WERI-Rb-1 (cell line): ENCODE data around the gene NDUFA6.

Source experiments
- DNase-seq: peaks from one replicate; pipeline ENCODE4 v3.0.0-alpha.2; 2020
- H3K27ac ChIP-seq: fragments of 250-450 bp; sonication (Bioruptor Pico); 2 replicates; pipeline ENCODE4 v1.5.1; 2020; ENCODE audit warnings: mild to moderate bottlenecking, moderate library complexity
- H3K27me3 ChIP-seq: fragments of 250-450 bp; sonication (Bioruptor Pico); 2 replicates; pipeline ENCODE4 v1.5.1; 2021; ENCODE audit warnings: mild to moderate bottlenecking, low read depth, moderate library complexity; ENCODE audit not compliant: insufficient read depth, severe bottlenecking
- H3K36me3 ChIP-seq: fragments of 250-450 bp; sonication (Bioruptor Pico); 2 replicates; pipeline ENCODE4 v1.5.1; 2020; ENCODE audit warnings: mild to moderate bottlenecking, moderate library complexity
- H3K4me3 ChIP-seq: 2 replicates; pipeline ENCODE4 v1.5.1; 2011; ENCODE audit warnings: low read depth, mild to moderate bottlenecking, control low read depth, low read length
- H3K9me3 ChIP-seq: fragments of 250-450 bp; sonication (Bioruptor Pico); 2 replicates; pipeline ENCODE4 v1.5.1; 2021; ENCODE audit warnings: mild to moderate bottlenecking, moderate library complexity; ENCODE audit not compliant: severe bottlenecking
- CTCF ChIP-seq: IDR thresholded peaks from 2 replicates; pipeline ENCODE4 v1.5.1; 2011; ENCODE audit warnings: low read depth, mild to moderate bottlenecking, control low read depth, inconsistent platforms, low read length

Gene NDUFA6

GRCh38 chr22:42084874-42085273, 5.7 kb downstream of the NDUFA6 start:
- H3K4me3 ChIP-seq = no peak overlapping the region
- no peak overlapping the region for H3K27ac ChIP-seq
- H3K9me3 ChIP-seq = peaks cover 3% of the 10 kb centered on the region
- H3K27me3 ChIP-seq = no peaks in the 10 kb centered on the region
- TF ChIP-seq CTCF = no peak
- peaks cover 74% of the 10 kb centered on the region for H3K36me3 ChIP-seq
- DNase-seq = no peak

DNA sequence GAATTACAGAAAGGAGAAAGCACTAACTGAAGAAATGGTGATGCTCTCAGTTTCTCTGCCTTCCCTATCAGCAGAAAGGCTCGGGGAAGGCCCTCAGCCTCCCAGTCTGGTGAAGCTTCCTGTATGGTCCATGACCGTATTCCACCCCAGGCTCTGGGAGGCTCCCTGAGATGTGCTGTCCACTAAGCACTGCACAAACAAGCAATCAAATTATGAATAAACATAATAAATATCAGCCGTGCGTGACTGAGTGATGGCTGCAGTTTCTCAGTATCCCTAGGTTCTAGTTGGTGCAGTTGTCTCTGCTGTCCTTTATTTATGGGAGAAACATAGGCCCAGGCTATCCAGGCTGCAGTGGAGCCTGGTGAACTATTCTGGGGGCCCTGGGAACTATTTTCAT, 7.5 kb downstream of the NDUFA6 start:
- Histone ChIP-seq H3K36me3 (peaks cover 63% of the 10 kb centered on the region), H3K9me3 (no peaks in the 10 kb centered on the region), H3K27ac (no peak overlapping the region), H3K27me3 (no peaks in the 10 kb centered on the region), H3K4me3 (no peak overlapping the region)
- TF ChIP-seq CTCF = no peak
- DNase-seq = no peak

- Histone ChIP-seq H3K36me3 (peaks cover 42% of the 10 kb centered on the region), H3K4me3 (peak overlapping the region; percentile 84), H3K27ac (peak overlapping the region; percentile 94), H3K9me3 (no peaks in the 10 kb centered on the region), H3K27me3 (no peaks in the 10 kb centered on the region)
- no peak for DNase-seq
- TF ChIP-seq CTCF = no peak
These were observed 10.3 kb downstream of the NDUFA6 start for GRCh38 chr22:42080287-42080686.

DNA sequence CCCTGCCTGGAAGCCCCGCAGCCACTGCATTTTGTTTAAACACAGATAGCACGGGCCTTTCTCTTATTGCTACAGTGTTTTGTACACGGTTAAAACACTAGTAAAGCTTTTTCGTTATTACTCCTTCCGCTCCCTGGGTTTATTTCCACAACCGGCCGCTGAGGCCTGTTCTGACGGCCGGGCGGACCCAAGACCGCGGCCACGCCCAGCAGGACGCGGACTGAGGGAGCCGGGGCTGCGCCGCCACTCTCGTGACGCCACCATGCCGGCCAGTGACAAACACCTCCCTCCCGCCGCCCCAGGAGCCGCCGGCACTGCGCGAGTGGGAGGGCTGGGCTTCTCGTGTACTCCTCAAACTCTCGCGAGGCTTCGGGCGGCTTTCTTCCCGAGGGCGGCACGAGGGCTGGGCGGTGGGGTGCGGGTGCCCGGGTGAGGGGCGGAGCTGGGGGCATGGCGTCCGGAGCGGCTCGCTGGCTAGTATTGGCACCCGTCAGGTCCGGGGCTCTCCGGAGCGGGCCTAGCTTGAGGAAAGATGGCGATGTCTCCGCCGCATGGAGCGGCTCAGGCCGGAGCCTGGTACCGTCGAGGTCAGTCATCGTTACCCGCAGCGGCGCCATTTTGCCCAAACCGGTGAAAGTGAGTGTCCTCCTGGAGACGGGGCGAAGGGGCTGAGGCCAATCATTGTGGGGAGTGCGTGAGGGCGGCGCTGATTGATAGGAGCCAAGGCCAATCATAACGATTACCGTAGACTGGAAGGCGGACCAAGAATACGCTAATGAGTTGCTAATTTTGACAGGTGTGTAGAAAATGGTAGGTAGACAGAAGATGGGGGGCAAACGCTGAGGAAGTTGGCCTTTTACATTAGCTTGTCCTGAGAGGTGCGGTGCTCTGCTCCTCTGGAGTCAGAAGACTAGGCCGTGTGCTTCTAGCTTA, 11.0 kb downstream of the NDUFA6 start, which contains the start of gene SMDT1:
Gene SMDT1, plus strand, starts transcription at position 382 of the 933 bp plus-strand sequence. Its CDS starts 69 bp downstream, at position 451.
- Histone ChIP-seq H3K4me3 (peak within 1 kb of the TSS; percentile 84), H3K27ac (peak within 1 kb of the TSS; percentile 94), H3K9me3 (no peaks in the 10 kb centered on the region), H3K36me3 (peaks cover 35% of the 10 kb centered on the region), H3K27me3 (no peaks in the 10 kb centered on the region)
- TF ChIP-seq CTCF = no peak
- peak; percentile 99 for DNase-seq

- H3K4me3 ChIP-seq = peak overlapping the region; percentile 84
- DNase-seq = no peak
- H3K36me3 ChIP-seq = peaks cover 26% of the 10 kb centered on the region
- H3K27ac ChIP-seq = peak overlapping the region; percentile 94
- no peak for TF ChIP-seq CTCF
- H3K27me3 ChIP-seq = no peaks in the 10 kb centered on the region
- H3K9me3 ChIP-seq = no peaks in the 10 kb centered on the region
These were observed 11.9 kb downstream of the NDUFA6 start for GRCh38 chr22:42078469-42079318.
